CD8-positive, alpha-beta memory T cell (primary cell): ENCODE results near the gene EED. TPM values are rescaled to one million over a fixed set of nuclear protein-coding genes. Genes with fewer than 3 reads are reported as not detected.
A peak's percentile ranks its signal among the peaks of the same experiment; 100 is the strongest.

Experiments
- CTCF ChIA-PET: fragments of 350-600 bp; sonication (Branson Sonifier 250); formaldehyde crosslinking; loops from one replicate; lab custom pipeline; 2021; ENCODE audit warnings: antibody characterized with exemption; lab: Charles Lee
- POLR2A ChIA-PET: fragments of 350-600 bp; sonication (Branson Sonifier 250); formaldehyde crosslinking; loops from one replicate; lab custom pipeline; 2021; ENCODE audit warnings: antibody characterized with exemption; lab: Charles Lee
- DNase-seq, 5 donors: peaks; one replicate each; pipeline versions ENCODE4 v3.0.0 to v3.0.0-alpha.2; 2020 to 2022; ENCODE audit warnings: mixed read lengths in 1 of 5
- H3K27ac ChIP-seq: one replicate; pipeline ENCODE4 v1.7.0; 2013; ENCODE audit warnings: low read depth, mild to moderate bottlenecking, low read length, moderate library complexity
- H3K27me3 ChIP-seq: 2 replicates; pipeline ENCODE4 v1.7.0; 2013; ENCODE audit warnings: low read length, mild to moderate bottlenecking; ENCODE audit not compliant: insufficient read depth, poor library complexity, severe bottlenecking
- H3K36me3 ChIP-seq: 2 replicates; pipeline ENCODE4 v1.7.0; 2013; ENCODE audit warnings: mild to moderate bottlenecking, low read length, moderate library complexity; ENCODE audit not compliant: insufficient read depth
- H3K4me1 ChIP-seq: 2 replicates; pipeline ENCODE4 v1.7.0; 2013; ENCODE audit warnings: mild to moderate bottlenecking, low read length, moderate library complexity; ENCODE audit not compliant: insufficient read depth
- H3K4me3 ChIP-seq: 2 replicates; pipeline ENCODE4 v1.7.0; 2013; ENCODE audit warnings: mild to moderate bottlenecking, low read length
- H3K9me3 ChIP-seq: 2 replicates; pipeline ENCODE4 v1.7.0; 2013; ENCODE audit warnings: mild to moderate bottlenecking, low read length
- H3K27ac Mint-ChIP-seq, 8 donors: one replicate each; pipeline ENCODE4 v1.8.0; 2020 to 2021; ENCODE audit warnings: mixed read lengths in 8 of 8, mild to moderate bottlenecking in 6 of 8, inconsistent platforms in 3 of 8, moderate library complexity in 3 of 8
- H3K27me3 Mint-ChIP-seq, 2 donors: one replicate each; pipeline ENCODE4 v1.8.0; 2020 to 2021; ENCODE audit warnings: mixed read lengths in 2 of 2, mild to moderate bottlenecking in 1 of 2, moderate library complexity in 1 of 2
- H3K36me3 Mint-ChIP-seq, 3 donors: one replicate each; pipeline ENCODE4 v1.8.0; 2020 to 2021; ENCODE audit warnings: mixed read lengths in 3 of 3, inconsistent platforms in 1 of 3, mild to moderate bottlenecking in 1 of 3
- H3K4me1 Mint-ChIP-seq, 3 donors: one replicate each; pipeline ENCODE4 v1.8.0; 2020 to 2021; ENCODE audit warnings: mixed read lengths in 3 of 3, inconsistent platforms in 1 of 3, mild to moderate bottlenecking in 1 of 3
- H3K4me3 Mint-ChIP-seq, 7 donors: one replicate each; pipeline ENCODE4 v1.8.0; 2020 to 2021; ENCODE audit warnings: mixed read lengths in 7 of 7, mild to moderate bottlenecking in 6 of 7, moderate library complexity in 4 of 7, inconsistent platforms in 2 of 7
- H3K9me3 Mint-ChIP-seq, 5 donors: one replicate each; pipeline ENCODE4 v1.8.0; 2020 to 2022; ENCODE audit warnings: mixed read lengths in 5 of 5, mild to moderate bottlenecking in 3 of 5, moderate library complexity in 2 of 5, inconsistent platforms in 1 of 5
- polyA plus RNA-seq: library from polyadenylated mRNA; unstranded; fragments of 300-500 nt; fragmentation: Illumina TruSeq; gene quantifications from one replicate; pipeline ENCODE4 v1.2.3, GENCODE V29; 2021
- total RNA-seq, 2 experiments: library from RNA; stranded (reverse); gene quantifications; one replicate each; pipeline ENCODE4 v1.2.3, GENCODE V29; 2021

The EED gene
- total and polyA plus RNA-seq, 3 experiments from 2014 or later: 23.6 to 190 (median 188) TPM

DNA sequence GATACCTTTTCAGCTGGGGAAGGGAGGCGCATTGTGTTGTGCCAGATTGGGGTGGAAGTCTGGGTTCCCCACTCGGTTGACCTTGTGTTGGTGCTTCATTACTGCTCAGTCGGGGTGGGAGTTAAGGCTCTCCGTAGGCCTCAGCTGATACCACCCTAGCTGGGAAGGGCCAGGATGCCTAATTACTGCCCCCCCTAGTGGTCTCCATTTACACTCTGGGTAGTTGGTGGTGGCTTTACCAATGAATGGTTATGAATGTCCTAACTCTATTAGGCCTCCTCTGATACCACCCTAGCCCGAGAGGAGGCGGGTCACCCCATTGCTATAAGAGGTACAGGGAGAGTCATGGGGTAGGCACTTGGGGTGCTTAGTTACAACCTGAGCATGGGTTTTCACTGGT is 29.9 kb downstream of the EED start:
- Histone ChIP-seq H3K27me3 (no peaks in the 10 kb centered on the region), H3K36me3 (peaks cover 19% of the 10 kb centered on the region), H3K27ac (no peak overlapping the region), H3K9me3 (no peaks in the 10 kb centered on the region), H3K4me1 (no peaks in the 10 kb centered on the region), H3K4me3 (no peak overlapping the region)
- peaks cover 0 to 1% (median 0%) of the 10 kb centered on the region in 5 donors for H3K9me3 Mint-ChIP-seq
- POLR2A ChIA-PET: no interaction called here
- peaks cover 37 to 65% (median 54%) of the 10 kb centered on the region in 3 donors for H3K4me1 Mint-ChIP-seq
- peak overlapping the region in 4 of 8 donors; percentile 18 to 78 (median 38) for H3K27ac Mint-ChIP-seq
- H3K36me3 Mint-ChIP-seq: peaks cover 18 to 86% (median 27%) of the 10 kb centered on the region in 3 donors
- no peaks in the 10 kb centered on the region for H3K27me3 Mint-ChIP-seq
- no peak overlapping the region for H3K4me3 Mint-ChIP-seq
- DNase-seq: no peak
- CTCF ChIA-PET: interaction anchor here (1.0 kb wide), 1 partner anchor 20 kb away, joined by 3 read pairs; no protein-coding TSS in a partner anchor

DNA sequence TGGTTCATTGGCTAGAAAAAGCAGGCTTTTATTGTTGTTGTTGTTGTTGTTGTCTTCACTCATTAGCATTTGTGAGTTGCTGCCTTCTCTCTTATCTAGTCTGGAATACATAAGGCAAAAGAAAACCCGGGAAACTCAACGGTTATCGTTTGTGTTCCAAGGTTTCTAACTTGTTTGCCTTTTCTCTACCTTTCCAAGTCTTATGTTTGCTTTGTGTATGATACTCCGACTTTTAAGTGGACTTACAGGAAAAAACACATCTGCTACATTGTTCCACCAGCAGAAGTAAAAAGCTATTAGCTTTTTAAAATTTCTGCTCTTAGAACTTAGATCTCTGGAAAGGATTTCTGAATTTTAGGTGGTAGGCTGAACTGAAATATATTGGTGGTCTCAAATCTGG is 30.4 kb downstream of the EED start:
- ChIA-PET POLR2A (no interaction called here), CTCF (interaction anchor here (1.0 kb wide), 1 partner anchor 19 kb away, joined by 3 read pairs; no protein-coding TSS in a partner anchor)
- H3K27ac Mint-ChIP-seq: peak overlapping the region in 4 of 8 donors; percentile 29 to 78 (median 38)
- no peak overlapping the region for H3K4me3 Mint-ChIP-seq
- no peaks in the 10 kb centered on the region for H3K9me3 ChIP-seq
- H3K36me3 ChIP-seq: peaks cover 19% of the 10 kb centered on the region
- H3K9me3 Mint-ChIP-seq: peaks cover 0 to 1% (median 0%) of the 10 kb centered on the region in 5 donors
- H3K27ac ChIP-seq: no peak overlapping the region
- no peaks in the 10 kb centered on the region for H3K27me3 Mint-ChIP-seq
- DNase-seq: no peak
- H3K27me3 ChIP-seq: no peaks in the 10 kb centered on the region
- peaks cover 36 to 64% (median 53%) of the 10 kb centered on the region in 3 donors for H3K4me1 Mint-ChIP-seq
- no peak overlapping the region for H3K4me3 ChIP-seq
- H3K36me3 Mint-ChIP-seq: peaks cover 21 to 86% (median 27%) of the 10 kb centered on the region in 3 donors
- H3K4me1 ChIP-seq: no peaks in the 10 kb centered on the region

DNA sequence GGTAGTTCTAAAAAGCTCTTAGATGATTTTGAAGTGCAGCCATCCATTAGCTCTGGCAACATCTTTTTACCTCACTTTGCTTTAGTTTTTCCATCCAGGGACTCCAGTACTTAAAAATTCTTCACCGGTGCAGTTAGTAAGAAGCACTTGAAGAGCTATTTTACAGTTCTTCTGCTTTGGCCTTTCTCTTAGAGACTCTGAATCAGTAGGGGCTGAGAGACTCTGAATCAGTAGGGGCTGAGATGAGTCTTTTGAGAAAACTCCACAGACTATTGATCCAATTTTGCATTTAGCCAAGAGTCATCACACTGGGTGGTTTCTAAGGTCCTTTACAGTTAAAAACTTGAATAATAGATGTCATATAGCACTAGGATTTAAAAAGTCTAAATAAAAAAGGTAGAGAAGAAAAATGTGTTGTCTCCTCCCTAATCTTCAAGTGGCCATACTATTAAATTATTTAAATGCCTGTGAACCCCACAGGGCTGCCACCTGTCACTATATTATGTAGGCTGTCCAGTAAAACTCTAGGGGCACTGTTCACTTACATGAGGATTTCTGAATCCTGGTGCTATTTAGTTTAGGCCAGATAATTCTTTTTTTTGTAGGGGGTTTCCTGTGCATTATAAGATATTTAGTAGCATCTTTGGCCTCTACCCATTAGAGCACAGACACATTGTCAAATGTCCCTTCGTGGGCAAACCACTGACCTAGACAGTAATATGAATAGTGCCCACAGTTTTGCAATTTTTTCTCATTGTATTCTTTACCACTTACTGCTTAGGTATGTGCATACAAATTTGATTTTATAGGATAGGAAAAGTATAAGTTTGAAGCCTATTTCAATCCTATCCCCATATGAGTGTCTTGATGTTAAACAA is 31.2 kb downstream of the EED start:
- Histone ChIP-seq H3K27ac (no peak overlapping the region), H3K4me3 (no peak overlapping the region), H3K4me1 (no peaks in the 10 kb centered on the region), H3K9me3 (no peaks in the 10 kb centered on the region), H3K36me3 (peaks cover 19% of the 10 kb centered on the region), H3K27me3 (no peaks in the 10 kb centered on the region)
- Mint-ChIP-seq H3K4me3 (no peak overlapping the region), H3K27me3 (no peaks in the 10 kb centered on the region), H3K4me1 (peaks cover 32 to 64% (median 53%) of the 10 kb centered on the region in 3 donors), H3K36me3 (peaks cover 16 to 87% (median 29%) of the 10 kb centered on the region in 3 donors), H3K27ac (peak overlapping the region in 5 of 8 donors; percentile 14 to 85 (median 30)), H3K9me3 (peaks cover 0 to 1% (median 0%) of the 10 kb centered on the region in 5 donors)
- CTCF ChIA-PET: interaction anchor here (1.0 kb wide), 1 partner anchor 19 kb away, joined by 3 read pairs; no protein-coding TSS in a partner anchor
- POLR2A ChIA-PET: no interaction called here
- no peak for DNase-seq

DNA sequence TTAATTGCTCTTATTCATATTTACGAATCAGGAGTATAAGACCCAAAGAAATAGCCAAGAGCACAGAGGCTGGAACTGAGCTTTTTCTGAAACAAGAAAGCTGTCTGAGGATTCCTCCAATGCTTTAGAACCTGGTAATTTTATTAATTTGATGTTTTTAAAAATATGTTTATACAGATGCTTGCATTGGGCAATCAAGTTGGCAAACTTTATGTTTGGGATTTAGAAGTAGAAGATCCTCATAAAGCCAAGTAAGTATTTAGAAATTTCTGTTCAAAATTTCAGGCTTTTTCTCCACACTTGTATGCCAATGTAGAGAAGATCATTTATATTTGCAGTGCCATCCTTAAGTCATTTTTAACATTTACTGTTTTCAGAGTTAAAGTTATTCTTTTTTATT is 33.2 kb downstream of the EED start:
- CTCF ChIA-PET: interaction anchor here (0.6 kb wide), 1 partner anchor 11 kb away, joined by 3 read pairs; no protein-coding TSS in a partner anchor
- peaks cover 0 to 1% (median 0%) of the 10 kb centered on the region in 5 donors for H3K9me3 Mint-ChIP-seq
- H3K4me1 Mint-ChIP-seq: peaks cover 28 to 63% (median 48%) of the 10 kb centered on the region in 3 donors
- Histone ChIP-seq H3K9me3 (no peaks in the 10 kb centered on the region), H3K36me3 (peaks cover 19% of the 10 kb centered on the region), H3K4me1 (no peaks in the 10 kb centered on the region), H3K27me3 (no peaks in the 10 kb centered on the region), H3K27ac (no peak overlapping the region), H3K4me3 (no peak overlapping the region)
- H3K36me3 Mint-ChIP-seq: peaks cover 14 to 82% (median 25%) of the 10 kb centered on the region in 3 donors
- no peak for DNase-seq
- POLR2A ChIA-PET: no interaction called here
- H3K4me3 Mint-ChIP-seq: no peak overlapping the region
- no peaks in the 10 kb centered on the region for H3K27me3 Mint-ChIP-seq
- H3K27ac Mint-ChIP-seq: no peak overlapping the region

DNA sequence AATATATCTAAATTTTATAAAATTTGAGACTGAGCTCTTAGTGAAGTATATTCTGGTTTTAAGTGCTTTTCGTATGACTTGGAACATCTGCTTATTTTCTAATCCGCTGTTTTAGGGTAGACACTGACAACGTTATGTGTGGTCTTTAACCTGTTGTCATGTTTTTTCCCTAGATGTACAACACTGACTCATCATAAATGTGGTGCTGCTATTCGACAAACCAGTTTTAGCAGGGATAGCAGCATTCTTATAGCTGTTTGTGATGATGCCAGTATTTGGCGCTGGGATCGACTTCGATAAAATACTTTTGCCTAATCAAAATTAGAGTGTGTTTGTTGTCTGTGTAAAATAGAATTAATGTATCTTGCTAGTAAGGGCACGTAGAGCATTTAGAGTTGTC is 33.7 kb downstream of the EED start:
- Mint-ChIP-seq H3K36me3 (peaks cover 14 to 78% (median 25%) of the 10 kb centered on the region in 3 donors), H3K4me3 (no peak overlapping the region), H3K27ac (peak overlapping the region in 1 of 8 donors; percentile 11), H3K9me3 (peaks cover 0 to 1% (median 0%) of the 10 kb centered on the region in 5 donors), H3K4me1 (peaks cover 28 to 60% (median 48%) of the 10 kb centered on the region in 3 donors), H3K27me3 (no peaks in the 10 kb centered on the region)
- Histone ChIP-seq H3K27ac (no peak overlapping the region), H3K27me3 (no peaks in the 10 kb centered on the region), H3K9me3 (no peaks in the 10 kb centered on the region), H3K36me3 (peaks cover 19% of the 10 kb centered on the region), H3K4me1 (no peaks in the 10 kb centered on the region), H3K4me3 (no peak overlapping the region)
- ChIA-PET CTCF (interaction anchor here (0.6 kb wide), 1 partner anchor 12 kb away, joined by 3 read pairs; no protein-coding TSS in a partner anchor), POLR2A (no interaction called here)
- no peak for DNase-seq

DNA sequence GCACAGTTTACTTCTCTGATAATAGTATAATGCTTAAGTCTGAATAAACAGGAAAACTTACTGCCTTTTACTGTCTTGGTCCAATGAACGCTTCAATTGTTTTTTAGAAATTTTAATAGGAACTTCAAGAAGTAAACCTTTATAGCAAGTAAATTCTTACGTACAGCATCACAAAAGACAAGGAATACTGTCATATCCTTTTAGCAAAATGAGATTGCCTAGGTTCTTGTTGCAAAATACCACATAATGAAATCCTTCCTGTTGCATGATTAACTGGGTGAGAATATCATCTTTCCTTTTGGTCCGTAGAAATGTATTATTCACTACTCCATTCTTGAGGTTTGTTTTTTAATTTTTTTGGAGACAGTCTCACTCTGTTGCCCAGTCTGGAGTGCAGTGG is 35.2 kb downstream of the EED start:
- Histone ChIP-seq H3K27me3 (no peaks in the 10 kb centered on the region), H3K9me3 (no peaks in the 10 kb centered on the region), H3K4me1 (no peaks in the 10 kb centered on the region), H3K27ac (no peak overlapping the region), H3K4me3 (no peak overlapping the region), H3K36me3 (peaks cover 19% of the 10 kb centered on the region)
- no peak overlapping the region for H3K27ac Mint-ChIP-seq
- CTCF ChIA-PET: no interaction called here
- POLR2A ChIA-PET: no interaction called here
- H3K9me3 Mint-ChIP-seq: peaks cover 0 to 1% (median 0%) of the 10 kb centered on the region in 5 donors
- no peaks in the 10 kb centered on the region for H3K27me3 Mint-ChIP-seq
- H3K4me3 Mint-ChIP-seq: no peak overlapping the region
- H3K36me3 Mint-ChIP-seq: peaks cover 14 to 72% (median 29%) of the 10 kb centered on the region in 3 donors
- peaks cover 22 to 47% (median 37%) of the 10 kb centered on the region in 3 donors for H3K4me1 Mint-ChIP-seq
- DNase-seq: no peak

DNA sequence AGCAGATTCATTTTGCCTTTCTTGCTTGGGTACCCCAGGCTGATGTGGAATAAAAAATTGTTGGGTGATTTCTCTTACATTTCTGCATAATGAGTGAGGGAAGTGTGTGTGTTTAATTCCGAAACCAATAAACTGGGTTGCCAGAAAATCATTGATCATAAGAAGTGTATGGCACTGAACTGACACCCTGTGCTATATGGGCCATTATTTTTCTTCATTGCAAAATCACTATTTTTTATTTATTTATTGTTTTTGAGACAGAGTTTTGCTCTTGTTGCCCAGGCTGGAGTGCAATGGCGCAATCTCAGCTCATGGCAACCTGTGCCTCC is 42.9 kb downstream of the EED start:
- no peaks in the 10 kb centered on the region for H3K27me3 Mint-ChIP-seq
- H3K36me3 ChIP-seq: no peaks in the 10 kb centered on the region
- DNase-seq: no peak
- peaks cover 6% of the 10 kb centered on the region for H3K4me1 ChIP-seq
- POLR2A ChIA-PET: no interaction called here
- H3K27me3 ChIP-seq: no peaks in the 10 kb centered on the region
- H3K9me3 Mint-ChIP-seq: no peaks in the 10 kb centered on the region
- H3K4me1 Mint-ChIP-seq: peaks cover 23 to 44% (median 39%) of the 10 kb centered on the region in 3 donors
- no peak overlapping the region for H3K27ac ChIP-seq
- H3K36me3 Mint-ChIP-seq: peaks cover 0 to 9% (median 4%) of the 10 kb centered on the region in 3 donors
- peak overlapping the region in 2 of 7 donors; percentile 10 to 41 for H3K4me3 Mint-ChIP-seq
- H3K4me3 ChIP-seq: no peak overlapping the region
- H3K9me3 ChIP-seq: no peaks in the 10 kb centered on the region
- CTCF ChIA-PET: interaction anchor here (0.9 kb wide), 1 partner anchor 432 kb away, joined by 3 read pairs; the partner anchor contains the start of gene CCDC83
- H3K27ac Mint-ChIP-seq: peak overlapping the region in 6 of 8 donors; percentile 30 to 90 (median 78)
